ENCODE results near the gene CFDP1. TPM values are rescaled to one million over a fixed set of nuclear protein-coding genes. Genes with fewer than 3 reads are reported as not detected.

The CFDP1 gene
- total and polyA plus RNA-seq, 2 of the 13 experiments (the other 11 are each of a cell fraction or from before 2014, with no cell fraction given) = 78.6 to 153 TPM

DNA sequence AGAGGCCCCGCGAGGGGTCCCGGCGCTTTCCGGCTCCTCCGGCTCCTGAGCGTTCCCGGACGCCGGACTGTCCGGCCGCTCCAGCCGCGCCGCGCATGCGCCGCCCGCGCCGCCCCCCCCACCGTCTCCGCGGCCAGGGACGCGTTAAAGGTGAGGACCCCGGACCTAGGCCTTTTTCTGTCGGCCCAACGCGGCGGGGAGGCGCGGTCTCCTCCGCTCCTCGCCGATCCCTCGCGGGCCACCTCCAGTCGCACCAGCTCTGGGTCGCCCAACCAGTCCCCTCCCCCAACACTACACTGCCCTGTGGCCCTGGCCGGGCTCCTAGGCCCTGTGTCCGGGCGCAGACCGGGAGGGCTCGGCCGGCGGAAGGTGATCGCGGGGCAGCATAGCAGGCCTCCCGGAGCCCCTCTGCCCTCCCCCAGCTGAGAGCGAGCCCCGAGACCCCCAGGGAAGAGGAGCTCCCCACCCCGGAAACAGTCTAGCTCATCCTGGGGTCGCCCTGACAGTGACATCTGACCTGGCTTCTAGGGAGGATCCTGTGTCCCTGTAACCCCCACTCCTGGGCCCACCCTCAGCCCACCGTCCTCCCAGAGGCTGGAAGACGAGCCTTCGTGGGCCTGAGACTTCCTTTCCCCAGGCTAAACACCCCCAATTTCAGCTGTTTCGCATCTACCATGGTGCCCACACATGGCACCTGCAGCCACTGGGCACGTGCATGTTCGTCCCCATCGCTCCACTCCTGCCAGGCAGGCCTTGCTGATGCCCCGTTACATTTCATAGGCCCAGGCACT, 167.2 kb downstream of the CFDP1 start (continued):
- TF ChIP-seq ZBTB3 (CRISPR knock-in tag; IDR thresholded peaks at IDR 0.05; ENCODE audit: borderline replicate concordance, low read depth) (peak; percentile 93), ZNF841 (CRISPR knock-in tag; IDR thresholded peaks at IDR 0.05; ENCODE audit: borderline replicate concordance) (no peak), ZFP82 (CRISPR knock-in tag; IDR thresholded peaks at IDR 0.05; ENCODE audit: borderline replicate concordance) (no peak), NCOA2 (CRISPR knock-in tag; IDR thresholded peaks at IDR 0.05) (peak; percentile 62), CHD2 (IDR thresholded peaks at IDR 0.05; ENCODE audit: low read depth, low read length) (no peak), EP300 (IDR thresholded peaks at IDR 0.05; ENCODE audit: low read depth in 2 of 2, low read length in 2 of 2) (0 out of 4 replicates have a peak, but pooled peaks of 1 of the 2 experiments have one; percentile 10), EP300 (CRISPR knock-in tag; IDR thresholded peaks at IDR 0.05; ENCODE audit: borderline replicate concordance) (no peak), HOXD1 (CRISPR knock-in tag; IDR thresholded peaks at IDR 0.05) (peak; percentile 88), ZNF263 (CRISPR knock-in tag; IDR thresholded peaks at IDR 0.05) (peak; percentile 77), ZNF7 (CRISPR knock-in tag; IDR thresholded peaks at IDR 0.05) (no peak), ZNF253 (CRISPR knock-in tag; IDR thresholded peaks at IDR 0.05; ENCODE audit: borderline replicate concordance) (peak; percentile 83; the same call in 1 of the 2 replicates), ZNF484 (CRISPR knock-in tag; IDR thresholded peaks at IDR 0.05; ENCODE audit: borderline replicate concordance, low read depth) (no peak), ZNF83 (CRISPR knock-in tag; IDR thresholded peaks at IDR 0.05; ENCODE audit: borderline replicate concordance) (no peak; the same call in 1 of the 2 replicates), ZFP36L2 (CRISPR knock-in tag; IDR thresholded peaks at IDR 0.05) (no peak), RFXAP (CRISPR knock-in tag; IDR thresholded peaks at IDR 0.05; ENCODE audit: borderline replicate concordance) (peak; percentile 75; the same call in 1 of the 2 replicates), HNF4G (IDR thresholded peaks at IDR 0.05; ENCODE audit: borderline replicate concordance, low read depth, low read length) (peak; percentile 7; the same call in 1 of the 2 replicates), HNF4G (CRISPR knock-in tag; IDR thresholded peaks at IDR 0.05; ENCODE audit: borderline replicate concordance, low read depth) (no peak), CAMTA2 (CRISPR knock-in tag; IDR thresholded peaks at IDR 0.05; ENCODE audit: borderline replicate concordance) (peak; percentile 4; the same call in 1 of the 2 replicates), ZNF383 (CRISPR knock-in tag; IDR thresholded peaks at IDR 0.05; ENCODE audit: borderline replicate concordance) (peak; percentile 98), TBX3 (IDR thresholded peaks at IDR 0.05; ENCODE audit: borderline replicate concordance) (no peak), ZNF737 (CRISPR knock-in tag; IDR thresholded peaks at IDR 0.05; ENCODE audit: borderline replicate concordance) (no peak), ZNF460 (CRISPR knock-in tag; IDR thresholded peaks at IDR 0.05; ENCODE audit: borderline replicate concordance) (no peak)
- TF ChIP-seq, protein P1, sequence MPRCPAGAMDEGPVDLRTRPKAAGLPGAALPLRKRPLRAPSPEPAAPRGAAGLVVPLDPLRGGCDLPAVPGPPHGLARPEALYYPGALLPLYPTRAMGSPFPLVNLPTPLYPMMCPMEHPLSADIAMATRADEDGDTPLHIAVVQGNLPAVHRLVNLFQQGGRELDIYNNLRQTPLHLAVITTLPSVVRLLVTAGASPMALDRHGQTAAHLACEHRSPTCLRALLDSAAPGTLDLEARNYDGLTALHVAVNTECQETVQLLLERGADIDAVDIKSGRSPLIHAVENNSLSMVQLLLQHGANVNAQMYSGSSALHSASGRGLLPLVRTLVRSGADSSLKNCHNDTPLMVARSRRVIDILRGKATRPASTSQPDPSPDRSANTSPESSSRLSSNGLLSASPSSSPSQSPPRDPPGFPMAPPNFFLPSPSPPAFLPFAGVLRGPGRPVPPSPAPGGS (CRISPR knock-in tag; IDR thresholded peaks at IDR 0.05) = 0 out of 2 replicates have a peak, but pooled peaks have one; percentile 19
- TF ChIP-seq, protein P2, sequence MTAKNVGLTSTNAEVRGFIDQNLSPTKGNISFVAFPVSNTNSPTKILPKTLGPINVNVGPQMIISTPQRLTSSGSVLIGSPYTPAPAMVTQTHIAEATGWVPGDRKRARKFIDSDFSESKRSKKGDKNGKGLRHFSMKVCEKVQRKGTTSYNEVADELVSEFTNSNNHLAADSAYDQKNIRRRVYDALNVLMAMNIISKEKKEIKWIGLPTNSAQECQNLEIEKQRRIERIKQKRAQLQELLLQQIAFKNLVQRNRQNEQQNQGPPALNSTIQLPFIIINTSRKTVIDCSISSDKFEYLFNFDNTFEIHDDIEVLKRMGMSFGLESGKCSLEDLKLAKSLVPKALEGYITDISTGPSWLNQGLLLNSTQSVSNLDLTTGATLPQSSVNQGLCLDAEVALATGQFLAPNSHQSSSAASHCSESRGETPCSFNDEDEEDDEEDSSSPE (CRISPR knock-in tag; IDR thresholded peaks at IDR 0.05) = peak; percentile 81
- TF ChIP-seq, protein P3, sequence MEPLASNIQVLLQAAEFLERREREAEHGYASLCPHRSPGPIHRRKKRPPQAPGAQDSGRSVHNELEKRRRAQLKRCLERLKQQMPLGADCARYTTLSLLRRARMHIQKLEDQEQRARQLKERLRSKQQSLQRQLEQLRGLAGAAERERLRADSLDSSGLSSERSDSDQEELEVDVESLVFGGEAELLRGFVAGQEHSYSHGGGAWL (CRISPR knock-in tag; IDR thresholded peaks at IDR 0.05) = peak; percentile 32; the same call in 1 of the 2 replicates
- TF ChIP-seq, protein P4, sequence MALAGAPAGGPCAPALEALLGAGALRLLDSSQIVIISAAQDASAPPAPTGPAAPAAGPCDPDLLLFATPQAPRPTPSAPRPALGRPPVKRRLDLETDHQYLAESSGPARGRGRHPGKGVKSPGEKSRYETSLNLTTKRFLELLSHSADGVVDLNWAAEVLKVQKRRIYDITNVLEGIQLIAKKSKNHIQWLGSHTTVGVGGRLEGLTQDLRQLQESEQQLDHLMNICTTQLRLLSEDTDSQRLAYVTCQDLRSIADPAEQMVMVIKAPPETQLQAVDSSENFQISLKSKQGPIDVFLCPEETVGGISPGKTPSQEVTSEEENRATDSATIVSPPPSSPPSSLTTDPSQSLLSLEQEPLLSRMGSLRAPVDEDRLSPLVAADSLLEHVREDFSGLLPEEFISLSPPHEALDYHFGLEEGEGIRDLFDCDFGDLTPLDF (CRISPR knock-in tag; IDR thresholded peaks at IDR 0.05) = peak; percentile 46; the same call in 1 of the 2 replicates

Data from HepG2 (cell line).